B cell (primary cell): ENCODE data around the gene HMGN5. TPM values are rescaled to one million over a fixed set of nuclear protein-coding genes. Genes with fewer than 3 reads are reported as not detected.

ENCODE experiments used
- ATAC-seq: fragments of 200-7000 bp; cut with Tn5 transposase; one replicate; pipeline ENCODE4 v1.10.0; 2021; ENCODE audit warnings: low read depth, mild to moderate bottlenecking, moderate number of reproducible peaks, moderate library complexity
- CTCF ChIA-PET: fragments of 350-600 bp; sonication (Branson Sonifier 250); formaldehyde crosslinking; loops from one replicate; lab custom pipeline; 2021; ENCODE audit warnings: antibody characterized with exemption, inconsistent platforms; lab: Charles Lee
- POLR2A ChIA-PET: fragments of 350-600 bp; sonication (Branson Sonifier 250); formaldehyde crosslinking; loops from one replicate; lab custom pipeline; 2021; ENCODE audit warnings: antibody characterized with exemption; lab: Charles Lee
- DNase-seq: peaks from one replicate; pipeline ENCODE4 v3.0.0; 2013
- H2AFZ ChIP-seq: 2 replicates; pipeline ENCODE4 v1.6.1; 2012; ENCODE audit warnings: mild to moderate bottlenecking, low read depth, low read length; ENCODE audit not compliant: insufficient read depth, poor library complexity, severe bottlenecking
- H3K27ac ChIP-seq, 2 donors: 1 replicate in 1 of 2; 2 replicates in 1 of 2; pipeline ENCODE4 v1.5.1; 2012 to 2013; ENCODE audit warnings: low read length in 2 of 2, mild to moderate bottlenecking in 2 of 2, moderate library complexity in 1 of 2
- H3K27me3 ChIP-seq, 4 experiments: fragments of 200-600 bp in 1 of 4; sonication (generic) in 1 of 4; replicated peaks in 1 of 4; 1 replicate in 2 of 4; 2 replicates in 2 of 4; pipeline versions ENCODE4 v1.6.1 to v1.7.0; 2013 to 2016; ENCODE audit warnings: low read length in 3 of 4, mild to moderate bottlenecking in 2 of 4, mixed read lengths in 1 of 4, moderate library complexity in 1 of 4; ENCODE audit not compliant: insufficient read depth in 4 of 4, control insufficient read depth in 3 of 4; ENCODE audit errors: control extremely low read depth in 1 of 4
- H3K36me3 ChIP-seq, 2 experiments: replicated peaks in 1 of 2; 1 replicate in 1 of 2; 2 replicates in 1 of 2; pipeline versions ENCODE4 v1.6.1 to v1.7.1; 2013; ENCODE audit warnings: low read length in 1 of 2; ENCODE audit not compliant: insufficient read depth in 2 of 2, control insufficient read depth in 1 of 2; ENCODE audit errors: control extremely low read depth in 1 of 2, extremely low read depth in 1 of 2
- H3K4me1 ChIP-seq, 2 donors: fragments of 200-600 bp in 1 of 2; sonication (generic) in 1 of 2; 1 replicate in 1 of 2; 2 replicates in 1 of 2; pipeline versions ENCODE4 v1.5.1 to v1.6.1; 2013 to 2017; ENCODE audit warnings: low read length in 2 of 2; ENCODE audit not compliant: control insufficient read depth in 2 of 2, insufficient read depth in 2 of 2
- H3K4me2 ChIP-seq: replicated peaks from 2 replicates; pipeline ENCODE3; 2012; ENCODE audit warnings: mild to moderate bottlenecking, low read depth, low read length; ENCODE audit not compliant: poor library complexity, severe bottlenecking
- H3K4me3 ChIP-seq, 5 experiments: fragments of 200-600 bp in 1 of 5; sonication (generic) in 1 of 5; 1 replicate in 3 of 5; 2 replicates in 2 of 5; pipeline versions ENCODE4 v1.5.1 to v1.7.0; 2011 to 2016; ENCODE audit warnings: low read length in 4 of 5, mild to moderate bottlenecking in 4 of 5, low read depth in 2 of 5, control low read depth in 1 of 5, moderate library complexity in 1 of 5; ENCODE audit not compliant: insufficient read depth in 1 of 5; ENCODE audit errors: control extremely low read depth in 1 of 5, extremely low read depth in 1 of 5
- H3K79me2 ChIP-seq: fragments of 200-600 bp; sonication (generic); one replicate; pipeline ENCODE4 v1.6.0; 2016; ENCODE audit warnings: low read length; ENCODE audit not compliant: control insufficient read depth, insufficient read depth
- H3K9ac ChIP-seq: fragments of 200-600 bp; sonication (generic); 2 replicates; pipeline ENCODE4 v1.6.1; 2017; ENCODE audit warnings: mild to moderate bottlenecking, low read length, moderate library complexity
- H3K9me3 ChIP-seq, 3 donors: one replicate each; pipeline versions ENCODE4 v1.6.1 to v1.7.1; 2013; ENCODE audit warnings: low read length in 2 of 3; ENCODE audit not compliant: control insufficient read depth in 2 of 3, insufficient read depth in 1 of 3; ENCODE audit errors: control extremely low read depth in 1 of 3
- H4K20me1 ChIP-seq: 2 replicates; pipeline ENCODE4 v1.6.0; 2012; ENCODE audit warnings: mild to moderate bottlenecking, low read length; ENCODE audit not compliant: insufficient read depth, control insufficient read depth, poor library complexity, severe bottlenecking
- H3K27ac Mint-ChIP-seq: one replicate; pipeline ENCODE4 v1.8.0; 2021; ENCODE audit warnings: mixed read lengths
- H3K27me3 Mint-ChIP-seq: one replicate; pipeline ENCODE4 v1.8.0; 2021; ENCODE audit warnings: mixed read lengths
- H3K4me1 Mint-ChIP-seq: one replicate; pipeline ENCODE4 v1.8.0; 2021; ENCODE audit warnings: mixed read lengths
- H3K4me3 Mint-ChIP-seq: one replicate; pipeline ENCODE4 v1.8.0; 2021; ENCODE audit warnings: mixed read lengths
- H3K9me3 Mint-ChIP-seq: one replicate; pipeline ENCODE4 v1.8.0; 2022; ENCODE audit warnings: mixed read lengths; ENCODE audit not compliant: insufficient read depth
- CTCF ChIP-seq: fragments of 200-600 bp; IDR thresholded peaks from one replicate; pipeline ENCODE4 v1.8.0; 2022; ENCODE audit warnings: antibody characterized with exemption, mild to moderate bottlenecking
- EZH2 ChIP-seq: IDR thresholded peaks from 2 replicates; pipeline ENCODE4 v1.6.1; 2012; ENCODE audit warnings: borderline replicate concordance, low read depth, mild to moderate bottlenecking, moderate library complexity, low read length; ENCODE audit not compliant: insufficient read depth, poor library complexity, severe bottlenecking
- WGBS: methylation state at CpG from one replicate; pipeline ENCODE4 v1.1.5; 2013; ENCODE audit warnings: missing lambda C conversion rate; ENCODE audit not compliant: insufficient coverage; 5-methylcytosine and 5-hydroxymethylcytosine counted together
- intact Hi-C: fragments of 100-400 bp; cut with micrococcal nuclease; formaldehyde crosslinking; loops from one replicate; pipeline ENCODE4 v1.10.0; 2022
- polyA minus RNA-seq: library from RNA; depleted of rRNA, polyadenylated mRNA; stranded (reverse); fragments of >200 nt; gene quantifications from 2 replicates; pipeline ENCODE4 v1.2.3, GENCODE V29; 2012
- polyA plus RNA-seq: library from polyadenylated mRNA; depleted of rRNA; stranded (reverse); fragments of >200 nt; gene quantifications from 2 replicates; pipeline ENCODE4 v1.2.3, GENCODE V29; 2012
- total RNA-seq, 2 donors: library from RNA; stranded (reverse); fragments of 120-200 nt in 1 of 2; gene quantifications; 1 replicate in 1 of 2; 2 replicates in 1 of 2; pipeline versions ENCODE4 v1.2.3 to v1.2.4, GENCODE V29; 2013 to 2022

The HMGN5 gene
- total RNA-seq = 0.37 and 0.46 TPM in 2 replicates
- 0.42 TPM for total RNA-seq (2013)
- polyA plus RNA-seq = 0.16 and 0.33 TPM in 2 replicates
- polyA minus RNA-seq = 0.21 TPM in 1 of 2 replicates, not detected in the other

DNA sequence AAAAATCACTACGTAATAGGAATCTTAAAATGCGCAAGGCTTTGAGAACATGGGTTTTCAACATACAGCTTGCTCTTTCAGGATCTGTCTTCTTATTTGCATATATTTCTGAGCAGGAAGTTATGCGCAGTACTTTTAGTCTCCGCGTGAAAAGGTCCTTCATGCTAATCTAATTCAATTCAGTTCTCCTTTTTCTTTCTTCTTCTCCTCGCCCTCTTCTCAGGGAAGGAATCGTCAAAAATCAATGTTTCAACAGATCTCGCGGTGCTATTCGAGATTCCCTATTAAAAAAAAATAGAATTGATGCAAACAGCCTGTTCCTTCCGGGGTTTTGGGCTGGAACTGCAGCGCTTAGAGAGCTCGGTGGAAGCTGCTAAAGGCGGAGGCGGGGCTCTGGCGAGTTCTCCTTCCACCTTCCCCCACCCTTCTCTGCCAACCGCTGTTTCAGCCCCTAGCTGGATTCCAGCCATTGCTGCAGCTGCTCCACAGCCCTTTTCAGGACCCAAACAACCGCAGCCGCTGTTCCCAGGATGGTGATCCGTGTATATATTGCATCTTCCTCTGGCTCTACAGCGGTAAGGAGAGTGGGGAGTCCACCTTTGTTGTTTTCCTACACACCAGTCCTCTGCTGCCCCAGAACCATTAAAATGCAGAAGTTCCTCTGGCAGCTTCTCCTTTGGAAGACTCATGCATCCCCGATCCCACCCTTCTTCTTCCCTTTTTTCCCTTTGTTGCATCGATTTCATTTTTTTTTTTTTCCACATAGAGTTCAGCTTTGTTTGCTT lies at the start of gene HMGN5, which contains the start of gene SH3BGRL:
HMGN5 (minus strand) TSS at position 243 of the 785 bp plus-strand sequence. CDS start 80,364 bp downstream, outside the sequence.
SH3BGRL (plus strand) TSS at position 432 of the 785 bp plus-strand sequence; CDS start at position 531, 99 bp downstream.
- peak within 1 kb of the TSS; percentile 97 for H3K27ac Mint-ChIP-seq
- no peaks in the 10 kb centered on the region for H4K20me1 ChIP-seq
- H3K4me1 ChIP-seq = peaks cover 18 to 30% of the 10 kb centered on the region in 2 donors
- peaks cover 52% of the 10 kb centered on the region for H3K4me1 Mint-ChIP-seq
- peaks cover 45% of the 10 kb centered on the region for H3K79me2 ChIP-seq
- TF ChIP-seq EZH2 (no peak), CTCF (no peak)
- H3K27me3 Mint-ChIP-seq = no peaks in the 10 kb centered on the region
- DNase-seq = peak; percentile 83
- ChIA-PET CTCF (interaction anchor here (1.3 kb wide), 3 partner anchors 8 to 14 kb away, joined by 3 to 5 read pairs (median 3); no protein-coding TSS in a partner anchor), POLR2A (interaction anchor here (0.6 to 1.0 kb wide), 3 partner anchors 81 to 394 kb away, joined by 3 to 5 read pairs (median 3); no protein-coding TSS in a partner anchor)
- no peaks in the 10 kb centered on the region for H3K36me3 ChIP-seq
- no CpG with 5 or more reads among the region's 23 CpGs for WGBS
- peak within 1 kb of the TSS; percentile 85 for H3K27ac ChIP-seq
- peak; percentile 92 for ATAC-seq
- intact Hi-C loops = loop anchor here (1.0 to 2.0 kb wide), 2 partner anchors 81 to 393 kb away; partner anchors contain the start of gene BRWD3
- peaks cover 0 to 3% (median 0%) of the 10 kb centered on the region in 3 donors for H3K9me3 ChIP-seq
- peak within 1 kb of the TSS; percentile 99 for H3K4me3 Mint-ChIP-seq
- H2AFZ ChIP-seq = peak within 1 kb of the TSS; percentile 72
- H3K4me2 ChIP-seq = peak within 1 kb of the TSS; percentile 74
- H3K4me3 ChIP-seq = peak within 1 kb of the TSS; percentile 74 to 94 (median 85)
- no peaks in the 10 kb centered on the region for H3K27me3 ChIP-seq
- H3K9ac ChIP-seq = peak within 1 kb of the TSS; percentile 73
- H3K9me3 Mint-ChIP-seq = no peaks in the 10 kb centered on the region
